Adipocyte (in vitro differentiated cells): ENCODE measurements around the gene PARD3.

Experiments used
- DNase-seq: peaks from one replicate; pipeline ENCODE4 v3.0.0-alpha.2; 2015; ENCODE audit warnings: low read depth
- H3K27me3 ChIP-seq: replicated peaks from 2 replicates; pipeline ENCODE4 v1.7.0; 2013; ENCODE audit warnings: mild to moderate bottlenecking, low read length, moderate library complexity; ENCODE audit not compliant: control insufficient read depth, insufficient read depth
- H3K36me3 ChIP-seq: 2 replicates; pipeline ENCODE4 v1.7.0; 2013; ENCODE audit warnings: low read length, mild to moderate bottlenecking, moderate library complexity; ENCODE audit not compliant: control insufficient read depth, insufficient read depth, severe bottlenecking
- H3K4me1 ChIP-seq: 2 replicates; pipeline ENCODE4 v1.7.0; 2013; ENCODE audit warnings: mild to moderate bottlenecking, low read length, moderate library complexity; ENCODE audit not compliant: control insufficient read depth, insufficient read depth
- H3K4me3 ChIP-seq: 2 replicates; pipeline ENCODE4 v1.7.0; 2013; ENCODE audit warnings: mild to moderate bottlenecking, low read length, moderate library complexity
- H3K9ac ChIP-seq: 2 replicates; pipeline ENCODE4 v1.7.0; 2013; ENCODE audit warnings: mild to moderate bottlenecking, low read length, moderate library complexity
- H3K9me3 ChIP-seq: 2 replicates; pipeline ENCODE4 v1.7.0; 2013; ENCODE audit warnings: mild to moderate bottlenecking, low read length, moderate library complexity; ENCODE audit not compliant: control insufficient read depth

PARD3 gene

GRCh38 chr10:34094961-34095360 lies 720.1 kb downstream of the PARD3 start:
- Histone ChIP-seq H3K36me3 (no peaks in the 10 kb centered on the region), H3K27me3 (no peaks in the 10 kb centered on the region), H3K4me3 (no peak overlapping the region), H3K9ac (no peak overlapping the region), H3K4me1 (peaks cover 9% of the 10 kb centered on the region), H3K9me3 (peaks cover 19% of the 10 kb centered on the region)
- DNase-seq: no peak

- Histone ChIP-seq H3K27me3 (no peaks in the 10 kb centered on the region), H3K36me3 (no peaks in the 10 kb centered on the region), H3K4me1 (peaks cover 9% of the 10 kb centered on the region), H3K4me3 (no peak overlapping the region), H3K9ac (no peak overlapping the region), H3K9me3 (peaks cover 19% of the 10 kb centered on the region)
- DNase-seq: no peak
Measured at GRCh38 chr10:34094146-34094696, 720.9 kb downstream of the PARD3 start.

DNA sequence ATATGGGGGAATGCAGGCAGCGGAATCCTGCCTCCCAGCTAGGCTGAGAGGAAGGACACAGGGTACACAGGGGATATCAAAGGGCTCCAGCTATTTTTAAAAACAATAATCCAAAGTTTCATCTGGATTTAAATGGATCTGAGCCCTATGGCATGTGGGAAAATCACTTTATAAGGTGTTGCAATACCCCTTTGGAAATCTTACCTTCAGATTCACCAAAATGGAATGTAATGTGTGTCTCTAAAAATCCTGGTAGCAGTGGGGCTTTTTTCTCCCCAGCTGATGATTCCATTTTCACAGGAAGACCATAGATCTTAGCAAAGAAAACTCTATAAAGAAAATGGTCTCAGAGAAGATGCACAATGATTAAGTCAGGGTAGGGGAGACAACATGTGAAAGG lies 722.2 kb downstream of the PARD3 start:
- no peaks in the 10 kb centered on the region for H3K27me3 ChIP-seq
- H3K9ac ChIP-seq: no peak overlapping the region
- peak; percentile 14 for DNase-seq
- H3K4me3 ChIP-seq: no peak overlapping the region
- H3K4me1 ChIP-seq: peaks cover 9% of the 10 kb centered on the region
- peaks cover 19% of the 10 kb centered on the region for H3K9me3 ChIP-seq
- no peaks in the 10 kb centered on the region for H3K36me3 ChIP-seq

- H3K9ac ChIP-seq: no peak overlapping the region
Measured at GRCh38 chr10:34091635-34092195, 723.4 kb downstream of the PARD3 start.

GRCh38 chr10:34089253-34089652 lies 725.8 kb downstream of the PARD3 start:
- no peak overlapping the region for H3K4me3 ChIP-seq
- H3K4me1 ChIP-seq: peaks cover 9% of the 10 kb centered on the region
- no peak for DNase-seq
- H3K9me3 ChIP-seq: peaks cover 6% of the 10 kb centered on the region
- no peaks in the 10 kb centered on the region for H3K36me3 ChIP-seq
- H3K27me3 ChIP-seq: no peaks in the 10 kb centered on the region
- no peak overlapping the region for H3K9ac ChIP-seq

More at GRCh38 chr10:34091635-34092195, 723.4 kb downstream of the PARD3 start:
- Histone ChIP-seq H3K36me3 (no peaks in the 10 kb centered on the region), H3K4me1 (peaks cover 9% of the 10 kb centered on the region), H3K9me3 (peaks cover 19% of the 10 kb centered on the region), H3K4me3 (no peak overlapping the region), H3K27me3 (no peaks in the 10 kb centered on the region)
- no peak for DNase-seq

DNA sequence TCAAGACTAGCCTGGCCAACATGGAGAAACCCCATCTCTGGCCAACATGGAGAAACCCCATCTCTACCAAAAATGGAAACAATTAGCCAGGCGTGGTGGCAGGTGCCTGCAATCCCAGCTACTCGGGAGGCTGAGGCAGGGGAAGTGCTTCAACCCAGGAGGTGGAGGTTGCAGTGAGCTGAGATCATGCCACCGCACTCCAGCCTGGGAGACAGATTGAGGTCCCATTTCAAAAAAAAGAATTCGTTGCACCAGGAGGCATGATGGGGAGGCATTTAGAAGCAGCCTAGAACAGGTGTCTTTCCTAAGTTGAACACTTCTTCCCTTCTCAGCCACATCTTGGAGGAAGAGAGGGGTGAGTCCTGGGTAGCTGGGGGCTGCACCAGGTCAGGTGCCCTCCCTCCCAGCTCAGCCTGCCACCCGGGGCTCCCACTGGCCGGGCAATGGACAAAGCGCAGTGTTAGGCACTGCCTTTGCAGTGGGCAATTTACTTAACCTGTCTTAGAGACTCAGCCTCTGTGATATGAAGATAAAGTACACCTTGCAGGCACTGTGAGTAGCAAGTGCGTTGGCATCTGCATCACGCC lies 726.8 kb downstream of the PARD3 start:
- DNase-seq: no peak
- peaks cover 15% of the 10 kb centered on the region for H3K9me3 ChIP-seq

DNA sequence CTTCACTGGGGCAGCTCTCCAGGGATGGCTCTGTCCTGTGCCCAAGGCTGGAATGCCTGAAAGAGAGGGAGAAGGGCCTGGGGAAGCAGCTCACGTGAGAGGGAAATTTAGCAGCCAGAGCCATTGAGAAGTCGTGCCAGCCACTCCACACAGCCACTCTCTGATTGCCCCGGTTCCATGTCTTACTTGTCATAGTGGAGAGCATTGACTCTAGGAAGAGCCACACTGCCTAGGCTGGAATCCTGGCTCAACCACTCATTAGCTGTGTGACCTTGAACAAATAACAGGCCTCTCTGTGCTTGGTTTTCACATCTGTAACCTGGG lies 728.0 kb downstream of the PARD3 start:
- DNase-seq: no peak
- peaks cover 15% of the 10 kb centered on the region for H3K9me3 ChIP-seq
- no peaks in the 10 kb centered on the region for H3K36me3 ChIP-seq
- no peak overlapping the region for H3K4me3 ChIP-seq
- H3K27me3 ChIP-seq: no peaks in the 10 kb centered on the region
- no peaks in the 10 kb centered on the region for H3K4me1 ChIP-seq
- H3K9ac ChIP-seq: no peak overlapping the region

More for the DNA sequence above, 726.8 kb downstream of the PARD3 start:
- Histone ChIP-seq H3K4me1 (peaks cover 8% of the 10 kb centered on the region), H3K4me3 (no peak overlapping the region), H3K36me3 (no peaks in the 10 kb centered on the region), H3K27me3 (no peaks in the 10 kb centered on the region), H3K9ac (no peak overlapping the region)

DNA sequence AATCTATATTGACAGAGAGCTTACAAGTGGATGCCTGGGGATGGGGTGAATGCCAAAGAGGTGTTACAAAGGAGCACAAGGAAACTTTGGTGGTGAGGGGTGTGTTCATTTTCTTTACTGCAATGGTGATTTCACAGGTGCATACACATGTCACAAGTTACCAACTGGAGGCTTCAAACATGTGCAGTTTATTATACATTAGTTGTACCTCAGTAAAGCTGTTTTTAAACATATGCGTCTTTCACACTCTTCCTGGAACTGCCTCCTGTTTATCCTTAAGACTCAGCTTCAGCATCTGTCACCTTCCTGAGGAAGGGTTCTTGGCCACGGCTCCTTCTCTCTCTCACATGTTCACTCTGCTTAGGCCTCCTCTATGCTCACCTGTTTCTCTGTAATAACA lies 731.5 kb downstream of the PARD3 start:
- Histone ChIP-seq H3K27me3 (no peaks in the 10 kb centered on the region), H3K9me3 (peaks cover 15% of the 10 kb centered on the region), H3K4me3 (no peak overlapping the region), H3K9ac (no peak overlapping the region), H3K4me1 (peaks cover 6% of the 10 kb centered on the region), H3K36me3 (no peaks in the 10 kb centered on the region)
- no peak for DNase-seq

GRCh38 chr10:34081948-34082347 lies 733.1 kb downstream of the PARD3 start:
- Histone ChIP-seq H3K4me1 (peaks cover 11% of the 10 kb centered on the region), H3K9me3 (peaks cover 15% of the 10 kb centered on the region), H3K27me3 (no peaks in the 10 kb centered on the region), H3K9ac (no peak overlapping the region), H3K36me3 (no peaks in the 10 kb centered on the region), H3K4me3 (no peak overlapping the region)
- no peak for DNase-seq

DNA sequence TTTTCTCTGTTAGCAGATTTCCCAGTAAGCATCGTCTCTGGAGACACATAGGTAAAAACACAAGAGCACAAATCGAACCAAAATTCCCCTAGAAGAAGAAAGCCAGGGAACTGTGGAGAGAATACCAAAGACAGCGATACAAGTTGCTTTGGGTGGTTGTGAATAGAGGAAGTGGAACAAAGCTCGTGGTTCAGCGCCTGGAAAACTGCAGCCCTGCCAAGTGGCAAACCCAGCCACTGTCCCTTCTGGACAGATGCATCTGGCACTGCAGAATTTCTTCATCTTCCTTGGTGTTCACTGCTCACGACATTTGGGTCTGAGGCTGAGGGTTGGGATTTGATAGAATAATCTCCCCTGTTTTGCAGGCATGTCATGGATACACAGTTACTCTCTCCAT lies 733.8 kb downstream of the PARD3 start:
- H3K9ac ChIP-seq: no peak overlapping the region

DNA sequence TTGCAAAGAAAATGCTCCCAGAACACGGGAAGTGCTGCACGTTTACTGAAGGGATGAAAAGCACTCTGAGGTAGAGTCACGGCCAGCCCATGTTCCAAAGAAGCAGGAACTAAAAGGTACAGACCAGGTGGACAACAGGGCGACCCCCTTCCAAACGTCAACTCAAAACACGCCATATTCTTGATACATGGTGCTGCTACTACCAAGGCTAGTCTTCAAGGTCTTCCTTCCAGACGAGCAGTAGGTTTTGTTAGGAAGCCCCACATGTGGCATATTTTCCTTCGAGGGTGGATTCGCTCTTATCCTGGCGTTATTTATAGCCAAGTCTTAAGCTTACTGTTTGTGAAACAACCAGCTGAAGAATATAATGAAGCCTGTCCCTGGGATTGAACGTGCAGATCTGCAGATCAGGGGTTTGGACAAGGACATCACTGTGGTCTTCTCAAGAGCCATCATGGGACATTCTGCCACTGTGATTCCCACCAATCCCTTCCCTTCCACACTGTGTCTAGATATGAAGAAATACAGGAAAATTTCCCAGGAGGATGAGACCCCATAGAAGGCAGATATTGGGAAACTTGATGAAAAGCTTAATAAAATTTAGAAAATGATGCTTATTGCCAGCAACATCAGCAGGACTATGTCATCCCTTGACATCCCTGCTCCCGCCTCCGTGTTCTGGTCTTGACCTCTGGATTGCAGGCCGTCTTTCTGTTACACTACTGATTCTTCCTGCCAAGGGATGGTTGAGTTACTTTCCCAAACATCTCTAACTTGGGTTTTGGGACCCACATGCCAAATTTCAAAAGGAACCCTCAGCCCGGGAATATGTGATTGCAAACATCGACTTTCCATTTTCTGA lies 734.4 kb downstream of the PARD3 start:
- Histone ChIP-seq H3K36me3 (no peaks in the 10 kb centered on the region), H3K4me1 (peaks cover 11% of the 10 kb centered on the region), H3K27me3 (no peaks in the 10 kb centered on the region), H3K9ac (no peak overlapping the region), H3K4me3 (no peak overlapping the region), H3K9me3 (peaks cover 19% of the 10 kb centered on the region)
- DNase-seq: no peak

More for the DNA sequence above, 733.8 kb downstream of the PARD3 start:
- no peak overlapping the region for H3K4me3 ChIP-seq
- peaks cover 19% of the 10 kb centered on the region for H3K9me3 ChIP-seq
- no peaks in the 10 kb centered on the region for H3K36me3 ChIP-seq
- H3K4me1 ChIP-seq: peaks cover 11% of the 10 kb centered on the region
- DNase-seq: no peak
- no peaks in the 10 kb centered on the region for H3K27me3 ChIP-seq
